ENCODE results near the gene SH3PXD2A. TPM values are rescaled to one million over a fixed set of nuclear protein-coding genes. Genes with fewer than 3 reads are reported as not detected.

The SH3PXD2A gene
- total RNA-seq, 1 experiment from 2014 or later = 54.9 TPM

- intact Hi-C loops (cut with micrococcal nuclease; ENCODE audit: unreplicated experiment) = no loop called here
- POLR2A ChIA-PET (ENCODE audit: low non-redundant PET) = no interaction called here
Observed at GRCh38 chr10:103823706-103824272, 31.6 kb downstream of the SH3PXD2A start.

GRCh38 chr10:103822800-103823199 lies 32.6 kb downstream of the SH3PXD2A start:
- intact Hi-C loops (cut with micrococcal nuclease; ENCODE audit: unreplicated experiment) = no loop called here
- Histone ChIP-seq H3K36me3 (ENCODE audit: insufficient read depth, low read length, poor library complexity, severe bottlenecking) (no peaks in the 10 kb centered on the region), H3K27me3 (replicated peaks; ENCODE audit: insufficient read depth, low read depth, low read length, poor library complexity) (no peaks in the 10 kb centered on the region), H3K4me3 (ENCODE audit: low read depth, low read length, poor library complexity, severe bottlenecking) (no peak overlapping the region), H3K27ac (ENCODE audit: low read depth, low read length, poor library complexity, severe bottlenecking) (no peak overlapping the region), H3K4me1 (ENCODE audit: insufficient read depth, low read length, poor library complexity, severe bottlenecking) (peaks cover 58% of the 10 kb centered on the region), H3K9me3 (ENCODE audit: low read depth, low read length, poor library complexity, severe bottlenecking) (no peaks in the 10 kb centered on the region)
- DNase-seq (ENCODE audit: low spot score) = no peak
- TF ChIP-seq EZH2 (IDR thresholded peaks at IDR 0.05; ENCODE audit: borderline replicate concordance, low read depth, low read length, poor library complexity, severe bottlenecking) (no peak), CTCF (conservative IDR thresholded peaks at IDR 0.05; ENCODE audit: low read depth, low read length) (no peak)
- no TSS peak for BruUV-seq (replicated peaks)
- ChIA-PET POLR2A (ENCODE audit: low non-redundant PET) (no interaction called here), CTCF (no interaction called here)

More at GRCh38 chr10:103823706-103824272, 31.6 kb downstream of the SH3PXD2A start:
- no peaks in the 10 kb centered on the region for H3K27me3 ChIP-seq (replicated peaks; ENCODE audit: insufficient read depth, low read depth, low read length, poor library complexity)
- no TSS peak for BruUV-seq (replicated peaks)
- no peaks in the 10 kb centered on the region for H3K9me3 ChIP-seq (ENCODE audit: low read depth, low read length, poor library complexity, severe bottlenecking)
- peaks cover 50% of the 10 kb centered on the region for H3K4me1 ChIP-seq (ENCODE audit: insufficient read depth, low read length, poor library complexity, severe bottlenecking)
- no peaks in the 10 kb centered on the region for H3K36me3 ChIP-seq (ENCODE audit: insufficient read depth, low read length, poor library complexity, severe bottlenecking)
- CTCF ChIA-PET = no interaction called here
- peak overlapping the region; percentile 28 for H3K27ac ChIP-seq (ENCODE audit: low read depth, low read length, poor library complexity, severe bottlenecking)
- DNase-seq (ENCODE audit: low spot score) = no peak
- H3K4me3 ChIP-seq (ENCODE audit: low read depth, low read length, poor library complexity, severe bottlenecking) = no peak overlapping the region
- TF ChIP-seq EZH2 (IDR thresholded peaks at IDR 0.05; ENCODE audit: borderline replicate concordance, low read depth, low read length, poor library complexity, severe bottlenecking) (no peak), CTCF (conservative IDR thresholded peaks at IDR 0.05; ENCODE audit: low read depth, low read length) (no peak)

- TF ChIP-seq EZH2 (IDR thresholded peaks at IDR 0.05; ENCODE audit: borderline replicate concordance, low read depth, low read length, poor library complexity, severe bottlenecking) (no peak), CTCF (conservative IDR thresholded peaks at IDR 0.05; ENCODE audit: low read depth, low read length) (no peak)
- Histone ChIP-seq H3K27me3 (replicated peaks; ENCODE audit: insufficient read depth, low read depth, low read length, poor library complexity) (no peaks in the 10 kb centered on the region), H3K4me3 (ENCODE audit: low read depth, low read length, poor library complexity, severe bottlenecking) (no peak overlapping the region), H3K27ac (ENCODE audit: low read depth, low read length, poor library complexity, severe bottlenecking) (no peak overlapping the region), H3K4me1 (ENCODE audit: insufficient read depth, low read length, poor library complexity, severe bottlenecking) (peaks cover 58% of the 10 kb centered on the region), H3K36me3 (ENCODE audit: insufficient read depth, low read length, poor library complexity, severe bottlenecking) (no peaks in the 10 kb centered on the region), H3K9me3 (ENCODE audit: low read depth, low read length, poor library complexity, severe bottlenecking) (no peaks in the 10 kb centered on the region)
- BruUV-seq (replicated peaks) = no TSS peak
- ChIA-PET POLR2A (ENCODE audit: low non-redundant PET) (no interaction called here), CTCF (no interaction called here)
- no peak for DNase-seq (ENCODE audit: low spot score)
- intact Hi-C loops (cut with micrococcal nuclease; ENCODE audit: unreplicated experiment) = no loop called here
Observed at GRCh38 chr10:103822107-103822716, 33.2 kb downstream of the SH3PXD2A start.
